8988T (cell line): Measurements from ENCODE around the gene CPXM1.
A peak's percentile ranks its signal among the peaks of the same experiment; 100 is the strongest.
"Not testable (repeated sequence)": the region's sequence is repeated elsewhere in the genome, so short reads cannot be mapped to it uniquely, and the experiment has no call there.

Source experiments
- DNase-seq: peaks from one replicate; pipeline ENCODE4 v3.0.0; 2011

CPXM1 gene

DNA sequence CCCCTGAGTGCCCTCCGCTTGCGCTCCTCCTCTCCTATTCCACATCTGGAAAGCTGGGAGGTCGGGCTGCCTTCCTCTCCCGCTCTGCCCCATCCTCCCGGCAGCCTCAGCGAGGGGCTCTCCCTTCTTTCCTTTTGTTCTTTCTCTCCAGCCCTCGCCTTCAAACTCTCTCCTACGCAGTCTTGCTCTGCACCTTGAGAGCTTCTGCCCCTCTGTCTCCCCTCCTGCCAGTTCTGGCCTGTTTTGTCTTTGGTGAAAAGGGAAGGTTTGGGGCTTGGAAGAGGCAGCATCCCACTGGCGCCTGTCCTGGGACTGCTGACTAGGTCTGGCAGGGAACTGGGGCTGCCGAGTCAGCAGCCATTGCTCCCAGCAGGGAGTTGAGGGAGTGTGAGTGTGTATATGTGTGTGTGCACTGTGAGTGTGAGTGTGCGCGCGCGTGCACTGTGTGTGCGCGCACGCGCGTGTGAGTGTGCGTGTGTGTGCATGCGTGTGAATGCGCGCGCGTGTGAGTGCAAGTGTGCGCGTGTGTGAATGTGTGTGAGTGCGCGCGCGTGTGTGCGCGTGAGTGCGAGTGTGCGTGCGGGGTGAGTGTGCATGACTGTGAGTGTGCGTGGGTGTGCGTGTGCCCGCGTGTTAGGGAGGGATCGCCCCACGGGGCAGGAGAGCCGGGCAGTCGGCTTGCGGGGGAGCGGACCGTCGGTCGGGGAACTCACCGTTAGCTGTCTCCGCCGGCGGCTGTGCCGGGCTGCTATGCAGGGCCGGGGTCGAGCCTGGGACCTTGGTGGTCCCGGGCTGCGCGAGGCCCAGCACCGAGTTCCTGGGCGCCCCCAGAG is 523 bp downstream of the CPXM1 start:
- peak; percentile 44 for DNase-seq

- peak; percentile 15 for DNase-seq
Observed at GRCh38 chr20:2799271-2799670, 1.2 kb downstream of the CPXM1 start.

DNA sequence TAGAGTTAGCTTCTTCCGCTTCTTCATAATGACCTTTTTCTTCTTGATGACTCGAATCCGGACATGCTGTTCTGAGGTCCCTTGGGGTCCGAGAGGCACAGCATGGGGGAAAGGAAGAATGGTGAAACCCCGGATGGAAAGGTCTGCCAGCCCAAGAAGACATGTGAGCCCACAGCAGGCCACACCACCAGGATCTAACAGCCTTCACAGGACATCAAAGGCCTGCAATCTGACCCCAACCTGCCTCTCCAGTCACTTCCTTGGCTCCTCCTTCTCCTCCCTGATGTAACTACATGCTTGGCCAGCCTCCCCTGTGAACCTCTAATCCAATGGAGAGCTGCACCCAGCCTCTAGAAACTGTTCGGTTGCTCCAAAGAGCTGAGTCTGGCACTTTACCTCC is 1.6 kb downstream of the CPXM1 start:
- peak; percentile 55 for DNase-seq

DNA sequence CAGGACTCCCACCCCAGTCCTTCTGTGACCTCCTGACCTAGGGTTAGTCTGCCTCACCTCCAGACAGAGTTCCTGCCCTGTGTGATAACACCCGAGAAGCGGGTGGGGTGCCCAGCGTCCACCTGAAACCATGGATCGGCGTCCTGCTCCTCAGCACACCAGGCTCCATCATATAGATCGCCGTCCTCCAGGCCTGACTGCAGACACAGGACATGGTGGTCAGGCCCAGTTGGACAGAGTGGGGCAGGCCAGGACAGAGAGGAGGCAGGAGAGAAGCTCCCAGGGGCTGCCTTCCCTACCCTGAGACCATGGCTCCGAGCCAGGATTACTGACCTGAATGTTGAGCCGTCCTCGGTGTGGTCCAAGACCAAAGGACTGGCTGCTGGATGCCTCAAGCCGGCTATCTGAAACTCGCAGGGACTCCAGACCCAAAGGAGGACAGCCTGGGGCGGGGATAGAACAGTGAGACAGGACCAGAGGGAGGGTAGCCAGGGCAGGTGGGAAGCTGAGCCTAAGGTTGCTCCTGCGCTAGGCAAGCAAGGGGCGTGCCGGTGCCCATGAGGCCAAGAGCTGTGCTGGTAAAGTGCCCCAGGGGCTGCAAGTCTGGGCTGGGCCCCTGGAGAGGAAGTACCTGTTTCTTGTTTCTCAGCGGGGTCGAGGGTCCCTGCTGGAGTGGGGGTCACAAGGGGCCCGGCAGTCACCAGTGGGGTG is 2.2 kb downstream of the CPXM1 start:
- DNase-seq = no peak

- DNase-seq = peak; percentile 34
Observed at GRCh38 chr20:2797136-2797983, 3.1 kb downstream of the CPXM1 start.

DNA sequence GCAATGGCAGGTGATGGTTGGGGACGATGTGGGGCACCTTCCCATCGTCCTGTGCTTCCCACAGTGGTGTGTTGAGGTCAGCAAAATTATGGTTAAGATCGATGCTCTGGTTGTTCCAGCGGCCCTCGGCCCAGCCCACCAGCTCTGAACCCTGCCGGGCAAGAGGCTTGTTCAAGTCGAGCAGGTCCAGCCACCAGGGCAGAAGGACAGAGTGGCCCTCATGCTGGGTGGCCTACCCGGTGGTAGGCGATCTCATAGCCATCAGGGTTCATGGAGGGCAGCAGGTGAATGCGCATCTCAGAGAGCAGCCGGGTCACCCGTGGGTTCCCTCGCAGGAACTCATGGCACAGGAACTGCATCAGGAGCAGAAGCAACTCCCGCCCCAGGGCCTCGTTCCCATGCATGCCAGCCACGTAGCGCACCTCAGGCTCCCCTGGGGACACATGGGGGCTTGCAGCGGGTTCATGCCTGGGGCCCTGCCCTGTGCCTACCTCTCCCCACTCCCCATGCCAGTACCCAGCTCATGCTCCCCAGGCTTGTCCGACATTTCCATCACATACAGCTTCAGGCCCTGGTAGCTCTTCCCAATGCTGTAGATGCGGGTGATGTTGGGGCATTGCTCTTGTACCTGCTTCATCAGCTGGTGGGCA is 4.3 kb downstream of the CPXM1 start:
- DNase-seq = no peak

DNA sequence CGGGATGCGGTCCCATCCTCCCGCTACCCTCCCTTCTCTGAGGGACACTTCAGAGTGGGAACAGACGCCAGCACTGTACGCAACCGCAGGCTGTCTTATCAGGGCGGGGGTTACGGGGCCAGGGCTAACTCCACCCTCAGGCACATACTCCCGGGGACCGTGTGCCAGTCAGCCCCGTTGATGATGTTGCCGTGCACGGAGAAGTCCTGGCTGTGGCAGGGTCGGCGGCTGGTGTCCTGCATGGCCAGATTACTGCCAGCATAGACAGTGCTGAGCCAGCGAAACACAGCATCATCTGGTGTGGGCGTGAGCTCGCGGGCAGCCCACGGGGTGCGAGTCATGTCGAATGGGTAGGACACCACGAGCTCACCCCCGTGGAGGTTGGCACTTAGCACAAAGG is 5.0 kb downstream of the CPXM1 start:
- no peak for DNase-seq

GRCh38 chr20:2794866-2795447 is 5.5 kb downstream of the CPXM1 start:
- DNase-seq = no peak

GRCh38 chr20:2794202-2794748 is 6.2 kb downstream of the CPXM1 start:
- no peak for DNase-seq

GRCh38 chr20:2793471-2793870 is 7.0 kb downstream of the CPXM1 start:
- no peak for DNase-seq

DNA sequence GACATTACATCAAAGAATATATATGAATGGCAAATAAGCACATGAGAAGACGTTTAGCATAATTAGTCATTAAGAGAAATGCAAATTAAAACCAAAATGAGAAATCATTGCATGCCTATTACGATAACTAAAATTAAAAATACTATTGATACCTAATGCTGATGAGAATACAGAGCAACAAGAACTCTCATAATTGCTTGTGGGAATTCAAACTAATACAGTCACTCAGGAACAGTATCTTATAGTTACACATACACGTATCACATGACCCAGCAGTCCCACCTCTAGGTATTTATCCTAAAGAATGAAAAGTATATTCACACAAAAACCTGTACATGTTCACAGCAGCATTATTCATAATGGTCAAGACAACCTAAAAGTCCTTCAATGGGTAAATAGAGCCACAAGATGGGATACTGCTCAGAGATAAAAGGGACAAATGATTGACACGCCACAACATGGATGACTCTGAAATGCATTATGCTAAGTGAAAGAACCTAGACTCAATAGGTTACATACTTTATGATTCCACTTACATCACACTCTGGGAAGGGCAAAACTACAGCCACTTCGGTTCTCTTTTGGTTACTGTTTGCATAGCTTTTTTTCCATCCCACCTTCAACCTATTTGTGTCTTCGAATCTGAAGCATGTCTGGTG is 16.4 kb downstream of the CPXM1 start:
- DNase-seq = no peak

- no peak for DNase-seq
Observed at GRCh38 chr20:2780948-2781347, 19.5 kb downstream of the CPXM1 start.

DNA sequence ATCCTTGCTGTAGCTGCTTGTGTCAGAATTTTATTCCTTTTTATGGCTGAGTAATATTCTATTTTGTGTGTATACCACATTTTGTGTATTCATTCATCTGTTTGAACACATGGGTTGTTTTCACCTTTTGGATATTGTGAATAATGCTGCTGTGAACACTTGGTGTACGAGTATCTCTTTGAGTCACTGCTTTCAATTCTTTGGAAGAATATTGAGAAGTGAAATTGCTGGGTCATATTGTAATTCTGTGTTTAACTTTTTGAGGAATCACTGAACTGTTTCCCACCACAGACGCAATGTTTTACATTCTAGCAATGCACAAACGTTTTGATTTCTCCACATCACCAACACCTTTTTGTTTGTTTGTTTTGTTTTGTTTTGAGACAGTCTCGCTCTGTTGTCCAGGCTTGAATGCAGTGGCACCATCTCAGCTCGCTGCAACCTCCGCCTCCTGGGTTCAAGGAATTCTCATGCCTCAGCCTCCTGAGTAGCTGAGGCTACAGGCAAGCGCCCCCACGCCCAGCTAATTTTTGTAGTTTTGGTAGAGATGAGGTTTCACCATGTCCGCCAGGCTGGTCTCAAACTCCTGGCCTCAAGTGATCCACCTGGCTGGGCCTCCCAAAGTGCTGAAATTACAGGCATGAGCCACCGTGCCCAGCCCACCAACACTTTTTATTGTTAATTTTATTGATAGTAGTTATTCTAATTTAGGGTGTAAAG is 21.7 kb downstream of the CPXM1 start:
- DNase-seq = no peak

DNA sequence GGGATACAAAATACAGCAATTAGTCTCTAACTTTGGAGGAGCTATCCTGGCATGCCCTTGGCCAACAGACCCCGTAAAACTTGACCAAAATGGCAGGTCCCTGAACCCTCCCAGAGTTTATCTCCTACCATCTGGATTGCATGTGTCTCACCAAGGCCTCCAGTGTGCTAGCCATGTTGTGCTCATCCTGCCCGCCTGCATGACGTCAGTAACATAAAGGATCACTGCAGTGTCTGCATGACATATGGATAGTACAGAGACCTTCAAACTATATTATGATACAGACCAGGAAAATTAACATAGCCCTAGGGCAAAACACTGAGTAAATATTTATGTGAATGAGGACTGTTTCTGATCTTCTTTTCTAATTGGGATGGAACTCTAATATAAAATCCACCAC is 25.3 kb downstream of the CPXM1 start:
- no peak for DNase-seq

GRCh38 chr20:2773812-2774211 is 26.6 kb downstream of the CPXM1 start:
- DNase-seq = no peak

DNA sequence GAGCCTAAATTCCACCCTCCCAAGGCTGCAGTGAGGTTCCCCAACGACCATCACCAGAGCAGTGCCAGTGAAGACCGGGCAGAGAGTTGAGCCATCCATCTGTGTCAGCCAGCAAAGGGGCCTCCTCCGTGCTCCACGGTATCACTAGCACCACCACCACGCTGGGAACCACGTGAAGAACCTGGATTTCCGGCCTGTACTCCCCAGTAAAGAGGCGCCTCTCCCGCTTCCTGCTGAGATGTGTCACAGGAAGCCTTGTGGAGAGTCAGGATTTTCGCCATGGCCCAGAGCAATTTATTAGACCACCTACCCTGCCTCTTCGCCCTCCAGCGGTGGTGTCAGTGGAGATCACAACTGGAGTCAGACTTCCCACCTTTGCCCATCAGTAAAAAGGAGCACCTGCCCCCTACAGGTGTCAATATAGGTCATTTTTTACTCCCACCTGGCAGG is 28.8 kb downstream of the CPXM1 start:
- DNase-seq = no peak

DNA sequence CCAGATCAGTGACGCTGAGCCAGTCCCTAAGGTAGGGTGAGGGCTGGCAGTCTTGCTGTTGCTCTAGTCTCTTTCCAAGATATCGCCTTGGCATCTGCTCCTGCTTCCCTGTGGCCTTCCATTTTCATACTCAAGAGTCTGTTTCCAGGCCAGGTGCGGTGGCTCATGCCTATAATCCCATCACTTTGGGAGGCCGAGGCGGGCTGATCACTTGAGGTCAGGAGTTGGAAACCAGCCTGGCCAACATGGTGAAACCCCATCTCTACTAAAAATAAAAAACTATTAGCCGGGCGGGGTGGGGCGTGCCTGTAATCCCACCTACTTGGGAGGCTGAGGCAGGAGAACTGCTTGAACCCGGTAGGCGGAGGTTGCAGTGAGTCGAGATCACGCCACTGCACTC is 30.3 kb downstream of the CPXM1 start:
- not testable (repeated sequence) for DNase-seq

- no peak for DNase-seq
Observed at GRCh38 chr20:2768632-2769015, 31.8 kb downstream of the CPXM1 start.

DNA sequence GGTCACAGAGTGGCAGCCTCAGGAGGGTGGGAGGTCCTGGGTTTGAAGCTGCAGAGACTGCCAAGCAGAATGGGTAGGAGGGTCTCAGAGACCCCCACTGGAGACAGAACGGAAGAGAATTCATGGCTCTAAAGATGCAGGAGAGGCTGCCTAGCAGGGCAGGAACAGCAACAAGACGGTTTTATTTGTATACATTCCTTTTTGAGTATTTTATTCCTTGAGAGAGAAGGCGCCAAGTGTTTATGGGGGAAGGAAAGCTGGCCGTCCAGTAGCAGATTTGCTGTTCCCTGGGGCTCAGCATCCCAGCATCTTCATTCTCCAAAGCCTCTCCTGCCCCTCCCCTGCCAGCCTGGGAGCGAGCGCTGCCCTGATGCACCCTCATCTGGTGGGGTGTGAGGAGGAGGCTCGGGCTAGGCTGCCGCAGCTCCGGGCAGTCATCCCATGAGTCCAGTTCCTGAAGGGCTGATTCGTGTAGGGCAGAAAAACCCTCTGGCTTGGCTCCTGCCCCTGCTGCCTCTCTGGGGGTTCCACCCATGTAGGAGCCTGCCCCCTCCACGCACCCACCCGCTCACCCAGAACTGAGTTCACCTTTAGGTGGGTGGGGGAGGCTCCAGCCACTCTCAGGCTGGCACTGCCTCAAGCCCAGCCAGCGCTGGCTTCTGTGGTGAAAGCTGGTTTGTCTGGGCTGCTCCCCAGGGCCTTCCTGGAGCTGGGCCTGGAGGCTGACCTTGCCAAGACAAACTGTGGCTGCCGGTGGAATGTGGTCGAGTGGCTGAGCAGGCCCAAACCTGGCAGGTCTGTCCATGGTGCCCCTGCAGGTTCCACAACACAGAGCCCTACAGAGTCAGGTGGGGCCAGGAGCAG is 32.4 kb downstream of the CPXM1 start:
- no peak for DNase-seq

- DNase-seq = no peak
Observed at GRCh38 chr20:2763186-2763585, 37.2 kb downstream of the CPXM1 start.
